GM23248 (cell line): ENCODE results near the gene H1-8.

Experiments used
- EZH2 ChIP-seq: fragments of 200-600 bp; sonication (generic); IDR thresholded peaks from 2 replicates; pipeline ENCODE4 v1.6.1; 2018; ENCODE audit warnings: antibody characterized with exemption, mild to moderate bottlenecking; ENCODE audit not compliant: insufficient read depth, poor library complexity, severe bottlenecking
- EZH2phosphoT487 ChIP-seq: fragments of 200-600 bp; sonication (generic); IDR thresholded peaks from 2 replicates; pipeline ENCODE4 v1.6.1; 2018; ENCODE audit warnings: antibody characterized with exemption, moderate library complexity, mild to moderate bottlenecking, low read depth; ENCODE audit not compliant: insufficient read depth

DNA sequence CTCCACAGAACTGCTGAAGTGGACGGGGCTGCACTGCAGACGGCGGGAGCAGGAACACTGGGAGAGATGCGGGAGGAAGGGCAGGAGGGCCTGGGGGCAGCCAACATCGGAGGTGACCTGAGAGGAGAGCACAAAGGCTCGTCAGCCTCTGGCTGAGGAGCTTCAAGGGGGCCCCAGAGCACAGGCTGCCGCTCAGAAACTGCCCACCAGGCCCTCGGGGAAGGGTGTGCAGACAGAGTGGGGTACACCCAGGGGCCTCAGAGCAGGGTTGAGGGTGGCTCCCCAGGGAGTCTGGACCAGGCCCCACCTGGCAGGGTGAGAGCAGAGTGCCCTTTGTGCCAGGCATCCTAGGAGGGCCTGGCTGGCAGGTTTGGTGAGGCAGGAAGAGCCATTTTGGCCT is 29.3 kb upstream of the H1-8 start:
- no peak for TF ChIP-seq EZH2
- no peak for TF ChIP-seq EZH2phosphoT487
